ENCODE measurements around the gene ACOXL. TPM values are rescaled to one million over a fixed set of nuclear protein-coding genes. Genes with fewer than 3 reads are reported as not detected.

Gene ACOXL
- total RNA-seq, 2 donors from 2014 or later, result 11.7 to 12.3 TPM

DNA sequence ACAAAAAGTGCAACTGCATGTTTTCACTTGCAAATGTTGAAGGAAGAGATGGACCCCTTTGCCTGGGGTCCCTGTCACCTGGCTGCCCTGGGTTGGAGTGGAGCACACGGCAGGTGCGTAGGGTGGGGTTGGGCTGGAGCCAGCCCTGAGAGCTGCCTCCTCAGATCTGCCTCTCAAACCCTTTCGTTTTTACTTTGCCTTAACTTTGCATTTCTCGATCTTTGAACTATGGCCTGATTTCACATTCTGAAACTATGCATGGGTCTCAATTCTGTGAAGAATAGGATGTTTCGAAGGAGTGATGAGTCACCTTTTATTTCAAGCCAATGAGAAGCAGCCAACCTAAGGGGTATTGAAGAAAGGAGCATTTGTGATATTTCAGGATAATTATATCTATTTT lies 132.8 kb downstream of the ACOXL start:
- H3K36me3 ChIP-seq (ENCODE audit: control insufficient read depth, insufficient read depth, low read length), result no peaks in the 10 kb centered on the region
- DNase-seq, result no peak
- H3K27ac Mint-ChIP-seq, result no peak overlapping the region
- peaks cover 11% of the 10 kb centered on the region for H3K4me1 Mint-ChIP-seq
- no peak overlapping the region for H3K27ac ChIP-seq (ENCODE audit: low read depth, low read length)
- H3K36me3 Mint-ChIP-seq (ENCODE audit: low read depth), result no peaks in the 10 kb centered on the region
- 86 to 90% methylated on average over 5 of the region's 5 CpGs for WGBS, 2 experiments (ENCODE audit: insufficient coverage in 1 of 2, insufficient read length in 1 of 2)
- no peak overlapping the region for H3K4me3 ChIP-seq (ENCODE audit: low read length)
- H3K4me3 Mint-ChIP-seq, result no peak overlapping the region
- peaks cover 5% of the 10 kb centered on the region for H3K4me1 ChIP-seq (ENCODE audit: control insufficient read depth, insufficient read depth, low read length)
- TF ChIP-seq, protein P1, sequence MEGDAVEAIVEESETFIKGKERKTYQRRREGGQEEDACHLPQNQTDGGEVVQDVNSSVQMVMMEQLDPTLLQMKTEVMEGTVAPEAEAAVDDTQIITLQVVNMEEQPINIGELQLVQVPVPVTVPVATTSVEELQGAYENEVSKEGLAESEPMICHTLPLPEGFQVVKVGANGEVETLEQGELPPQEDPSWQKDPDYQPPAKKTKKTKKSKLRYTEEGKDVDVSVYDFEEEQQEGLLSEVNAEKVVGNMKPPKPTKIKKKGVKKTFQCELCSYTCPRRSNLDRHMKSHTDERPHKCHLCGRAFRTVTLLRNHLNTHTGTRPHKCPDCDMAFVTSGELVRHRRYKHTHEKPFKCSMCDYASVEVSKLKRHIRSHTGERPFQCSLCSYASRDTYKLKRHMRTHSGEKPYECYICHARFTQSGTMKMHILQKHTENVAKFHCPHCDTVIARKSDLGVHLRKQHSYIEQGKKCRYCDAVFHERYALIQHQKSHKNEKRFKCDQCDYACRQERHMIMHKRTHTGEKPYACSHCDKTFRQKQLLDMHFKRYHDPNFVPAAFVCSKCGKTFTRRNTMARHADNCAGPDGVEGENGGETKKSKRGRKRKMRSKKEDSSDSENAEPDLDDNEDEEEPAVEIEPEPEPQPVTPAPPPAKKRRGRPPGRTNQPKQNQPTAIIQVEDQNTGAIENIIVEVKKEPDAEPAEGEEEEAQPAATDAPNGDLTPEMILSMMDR (conservative IDR thresholded peaks at IDR 0.05), result no peak
- no peaks in the 10 kb centered on the region for H3K9me3 ChIP-seq (ENCODE audit: control insufficient read depth, low read length)
- H3K27me3 Mint-ChIP-seq (ENCODE audit: insufficient read depth), result peaks cover 5% of the 10 kb centered on the region
- H3K27me3 ChIP-seq (ENCODE audit: control insufficient read depth, insufficient read depth, low read length, poor library complexity, severe bottlenecking), result no peaks in the 10 kb centered on the region
- H3K9ac ChIP-seq (ENCODE audit: extremely low read depth, low read length, poor library complexity, severe bottlenecking), result no peak overlapping the region
- no peaks in the 10 kb centered on the region for H3K9me3 Mint-ChIP-seq

DNA sequence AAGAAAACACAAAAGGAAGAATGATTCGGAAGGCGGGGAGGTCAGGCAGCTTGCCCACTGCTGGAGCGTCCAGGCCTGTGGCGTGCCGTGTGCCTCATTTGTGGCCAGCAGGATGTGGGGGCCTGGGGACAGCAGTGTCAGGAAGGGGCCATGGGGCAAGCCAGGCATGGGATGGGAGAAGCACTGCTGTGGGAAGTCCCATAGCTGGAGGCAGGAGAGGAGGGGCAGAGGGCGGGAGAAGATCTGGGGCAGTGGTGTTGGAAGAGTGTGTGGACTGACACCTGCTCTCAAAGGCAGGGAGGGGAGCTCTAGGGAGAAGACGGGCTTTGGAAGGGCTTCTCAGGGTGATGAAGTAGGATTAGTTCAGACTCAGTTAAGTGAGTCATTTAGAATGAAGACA lies 133.7 kb downstream of the ACOXL start:
- Mint-ChIP-seq H3K27me3 (ENCODE audit: insufficient read depth) (peaks cover 3% of the 10 kb centered on the region), H3K27ac (no peak overlapping the region), H3K36me3 (ENCODE audit: low read depth) (no peaks in the 10 kb centered on the region), H3K4me3 (no peak overlapping the region), H3K9me3 (no peaks in the 10 kb centered on the region), H3K4me1 (peaks cover 11% of the 10 kb centered on the region)
- no peak overlapping the region for H3K9ac ChIP-seq (ENCODE audit: extremely low read depth, low read length, poor library complexity, severe bottlenecking)
- no peaks in the 10 kb centered on the region for H3K9me3 ChIP-seq (ENCODE audit: control insufficient read depth, low read length)
- no peak overlapping the region for H3K27ac ChIP-seq (ENCODE audit: low read depth, low read length)
- H3K36me3 ChIP-seq (ENCODE audit: control insufficient read depth, insufficient read depth, low read length), result no peaks in the 10 kb centered on the region
- 93 to 100% methylated on average over 1 to 7 of the region's 7 CpGs for WGBS, 2 experiments (ENCODE audit: insufficient coverage in 1 of 2, insufficient read length in 1 of 2)
- no peak for DNase-seq
- H3K4me1 ChIP-seq (ENCODE audit: control insufficient read depth, insufficient read depth, low read length), result peaks cover 5% of the 10 kb centered on the region
- TF ChIP-seq, protein P1 (conservative IDR thresholded peaks at IDR 0.05), result no peak
- no peak overlapping the region for H3K4me3 ChIP-seq (ENCODE audit: low read length)
- no peaks in the 10 kb centered on the region for H3K27me3 ChIP-seq (ENCODE audit: control insufficient read depth, insufficient read depth, low read length, poor library complexity, severe bottlenecking)

GRCh38 chr2:110866466-110866865 lies 134.1 kb downstream of the ACOXL start:
- no peak overlapping the region for H3K27ac Mint-ChIP-seq
- DNase-seq, result no peak
- 83 to 87% methylated on average over 6 to 8 of the region's 8 CpGs for WGBS, 2 experiments (ENCODE audit: insufficient coverage in 1 of 2, insufficient read length in 1 of 2)

More at GRCh38 chr2:110866466-110866865, 134.1 kb downstream of the ACOXL start:
- Histone ChIP-seq H3K4me3 (ENCODE audit: low read length) (no peak overlapping the region), H3K4me1 (ENCODE audit: control insufficient read depth, insufficient read depth, low read length) (peaks cover 5% of the 10 kb centered on the region), H3K9me3 (ENCODE audit: control insufficient read depth, low read length) (no peaks in the 10 kb centered on the region), H3K9ac (ENCODE audit: extremely low read depth, low read length, poor library complexity, severe bottlenecking) (no peak overlapping the region), H3K27ac (ENCODE audit: low read depth, low read length) (no peak overlapping the region), H3K27me3 (ENCODE audit: control insufficient read depth, insufficient read depth, low read length, poor library complexity, severe bottlenecking) (no peaks in the 10 kb centered on the region), H3K36me3 (ENCODE audit: control insufficient read depth, insufficient read depth, low read length) (no peaks in the 10 kb centered on the region)
- Mint-ChIP-seq H3K36me3 (ENCODE audit: low read depth) (no peaks in the 10 kb centered on the region), H3K4me1 (peaks cover 8% of the 10 kb centered on the region), H3K27me3 (ENCODE audit: insufficient read depth) (peaks cover 3% of the 10 kb centered on the region), H3K4me3 (no peak overlapping the region), H3K9me3 (no peaks in the 10 kb centered on the region)
- TF ChIP-seq, protein P1 (conservative IDR thresholded peaks at IDR 0.05), result peak; percentile 36
